Smooth muscle cell (in vitro differentiated cells): Measurements from ENCODE around the gene ZDHHC21. TPM values are rescaled to one million over a fixed set of nuclear protein-coding genes. Genes with fewer than 3 reads are reported as not detected.

Experiments
- DNase-seq: peaks from one replicate; lab custom pipeline; 2025; ENCODE audit not compliant: unreplicated experiment; lab: John Stamatoyannopoulos, UW
- H2AFZ ChIP-seq: fragments of 200-600 bp; sonication (generic); 2 replicates; pipeline ENCODE4 v1.6.0; 2016; ENCODE audit warnings: antibody characterized with exemption, low read depth, mild to moderate bottlenecking
- H3F3A ChIP-seq: fragments of 200-600 bp; sonication (generic); 2 replicates; pipeline ENCODE4 v1.6.0; 2017; ENCODE audit warnings: antibody characterized with exemption, low read depth
- H3K27ac ChIP-seq: fragments of 200-600 bp; sonication (generic); 2 replicates; pipeline ENCODE4 v1.5.1; 2016; ENCODE audit warnings: low read depth, mild to moderate bottlenecking
- H3K27me3 ChIP-seq: fragments of 200-600 bp; sonication (generic); 2 replicates; pipeline ENCODE4 v1.6.1; 2016; ENCODE audit warnings: low read depth, mild to moderate bottlenecking
- H3K36me3 ChIP-seq: fragments of 200-600 bp; sonication (generic); 2 replicates; pipeline ENCODE4 v1.5.1; 2016; ENCODE audit warnings: low read depth
- H3K4me1 ChIP-seq: fragments of 200-600 bp; sonication (generic); 2 replicates; pipeline ENCODE4 v1.5.1; 2016; ENCODE audit warnings: low read depth
- H3K4me2 ChIP-seq: fragments of 200-600 bp; sonication (generic); 2 replicates; pipeline ENCODE4 v1.6.0; 2016; ENCODE audit warnings: mild to moderate bottlenecking
- H3K4me3 ChIP-seq: fragments of 200-600 bp; sonication (generic); 2 replicates; pipeline ENCODE4 v1.5.1; 2016; ENCODE audit warnings: mild to moderate bottlenecking
- H3K79me2 ChIP-seq: fragments of 200-600 bp; sonication (generic); 2 replicates; pipeline ENCODE4 v1.6.0; 2016; ENCODE audit warnings: low read depth, mild to moderate bottlenecking
- H3K9ac ChIP-seq: fragments of 200-600 bp; sonication (generic); 2 replicates; pipeline ENCODE4 v1.6.0; 2016; ENCODE audit warnings: low read depth
- H3K9me3 ChIP-seq: fragments of 200-600 bp; sonication (generic); replicated peaks from 2 replicates; pipeline ENCODE4 v1.5.1; 2016; ENCODE audit warnings: low read depth
- H4K20me1 ChIP-seq: fragments of 200-600 bp; sonication (generic); 2 replicates; pipeline ENCODE4 v1.6.0; 2016; ENCODE audit warnings: low read depth
- WGBS: methylation state at CpG from one replicate; pipeline ENCODE4 v1.1.7; 2016; ENCODE audit warnings: low lambda C conversion rate; 5-methylcytosine and 5-hydroxymethylcytosine counted together
- polyA plus RNA-seq: library from polyadenylated mRNA; unstranded; fragments of >200 nt; fragmentation: Nextera tagmentation; extraction: Ambion mirVana; gene quantifications from 2 replicates; pipeline ENCODE4 v1.2.1, GENCODE V29; 2016
- total RNA-seq: library from RNA; depleted of rRNA; stranded (reverse); fragments of >200 nt; gene quantifications from 2 replicates; pipeline ENCODE4 v1.2.3, GENCODE V29; 2014
- TF ChIP-seq, protein P1 (sequence below): fragments of 200-600 bp; sonication (generic); IDR thresholded peaks from 2 replicates; pipeline ENCODE4 v1.5.1; 2017; ENCODE audit warnings: borderline replicate concordance, mild to moderate bottlenecking, antibody characterized with exemption; ENCODE audit not compliant: insufficient read depth, poor library complexity, severe bottlenecking

The ZDHHC21 gene
- total and polyA plus RNA-seq, 2 experiments from 2014 or later: 1.3 to 9.0 TPM

DNA sequence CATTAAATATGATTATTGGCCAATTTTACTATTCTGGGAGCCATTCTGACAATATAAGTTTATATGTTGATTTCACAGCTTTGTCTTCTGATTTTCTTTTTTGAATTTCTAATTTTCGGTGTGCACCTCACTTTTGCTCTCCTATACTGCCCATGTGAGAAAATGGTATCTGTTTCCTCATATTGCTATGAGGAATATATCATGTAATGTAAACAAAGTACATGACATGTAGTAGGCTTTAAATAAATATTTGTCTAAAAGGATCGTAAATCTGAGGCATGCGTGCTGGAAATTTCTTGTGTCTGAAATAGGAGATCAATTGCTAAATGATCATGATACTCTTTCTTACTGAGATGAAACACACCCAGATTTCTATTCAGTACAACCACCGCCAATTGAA, 119.9 kb downstream of the ZDHHC21 start:
- no peak overlapping the region for H3K9ac ChIP-seq
- H3K36me3 ChIP-seq: no peaks in the 10 kb centered on the region
- no peaks in the 10 kb centered on the region for H3K27me3 ChIP-seq
- H3K9me3 ChIP-seq: peaks cover 3% of the 10 kb centered on the region
- no peak for DNase-seq
- no peaks in the 10 kb centered on the region for H3F3A ChIP-seq
- H3K4me1 ChIP-seq: no peaks in the 10 kb centered on the region
- H3K79me2 ChIP-seq: no peaks in the 10 kb centered on the region
- no peaks in the 10 kb centered on the region for H4K20me1 ChIP-seq
- H3K4me3 ChIP-seq: no peak overlapping the region
- 87% methylated on average over 4 of the region's 4 CpGs for WGBS
- H3K4me2 ChIP-seq: no peak overlapping the region
- TF ChIP-seq, protein P1, sequence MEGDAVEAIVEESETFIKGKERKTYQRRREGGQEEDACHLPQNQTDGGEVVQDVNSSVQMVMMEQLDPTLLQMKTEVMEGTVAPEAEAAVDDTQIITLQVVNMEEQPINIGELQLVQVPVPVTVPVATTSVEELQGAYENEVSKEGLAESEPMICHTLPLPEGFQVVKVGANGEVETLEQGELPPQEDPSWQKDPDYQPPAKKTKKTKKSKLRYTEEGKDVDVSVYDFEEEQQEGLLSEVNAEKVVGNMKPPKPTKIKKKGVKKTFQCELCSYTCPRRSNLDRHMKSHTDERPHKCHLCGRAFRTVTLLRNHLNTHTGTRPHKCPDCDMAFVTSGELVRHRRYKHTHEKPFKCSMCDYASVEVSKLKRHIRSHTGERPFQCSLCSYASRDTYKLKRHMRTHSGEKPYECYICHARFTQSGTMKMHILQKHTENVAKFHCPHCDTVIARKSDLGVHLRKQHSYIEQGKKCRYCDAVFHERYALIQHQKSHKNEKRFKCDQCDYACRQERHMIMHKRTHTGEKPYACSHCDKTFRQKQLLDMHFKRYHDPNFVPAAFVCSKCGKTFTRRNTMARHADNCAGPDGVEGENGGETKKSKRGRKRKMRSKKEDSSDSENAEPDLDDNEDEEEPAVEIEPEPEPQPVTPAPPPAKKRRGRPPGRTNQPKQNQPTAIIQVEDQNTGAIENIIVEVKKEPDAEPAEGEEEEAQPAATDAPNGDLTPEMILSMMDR: no peak
- H3K27ac ChIP-seq: no peak overlapping the region
- no peak overlapping the region for H2AFZ ChIP-seq

DNA sequence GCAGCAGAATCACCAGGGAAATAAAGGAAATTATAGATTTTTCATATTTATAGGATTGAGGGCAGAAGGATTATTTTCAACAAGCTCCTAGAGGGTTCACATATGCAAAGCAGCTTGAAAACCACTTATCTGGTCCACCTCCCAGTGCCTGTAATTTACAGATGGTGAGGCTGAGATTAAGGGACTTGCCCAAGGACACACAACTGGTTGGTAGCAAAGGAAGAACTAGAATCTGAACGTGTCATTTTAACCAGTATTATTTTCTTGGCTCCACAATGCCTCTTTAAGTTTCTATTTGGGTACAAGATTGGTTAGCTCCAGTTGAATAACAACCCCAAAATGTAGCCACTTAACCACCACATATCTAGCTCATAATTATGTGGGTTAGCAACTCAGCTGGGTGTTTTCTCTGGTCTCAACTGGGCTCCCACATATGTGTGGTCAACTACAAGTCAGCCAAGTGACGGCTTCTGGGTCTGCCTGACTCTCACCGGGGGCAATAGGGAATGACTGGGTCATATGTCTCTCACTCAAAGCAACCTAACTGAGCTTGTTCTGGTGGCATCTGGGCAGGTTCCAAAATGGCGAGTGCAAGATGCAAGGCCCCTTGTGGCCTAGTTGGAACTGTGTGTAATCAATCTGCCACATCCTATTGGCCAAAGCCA, 127.7 kb downstream of the ZDHHC21 start:
- Histone ChIP-seq H3F3A (peaks cover 4% of the 10 kb centered on the region), H2AFZ (no peak overlapping the region), H3K9me3 (no peaks in the 10 kb centered on the region), H3K4me1 (peaks cover 6% of the 10 kb centered on the region), H3K36me3 (no peaks in the 10 kb centered on the region), H3K4me2 (no peak overlapping the region), H3K27me3 (no peaks in the 10 kb centered on the region), H3K79me2 (no peaks in the 10 kb centered on the region), H3K4me3 (no peak overlapping the region), H3K27ac (no peak overlapping the region), H3K9ac (no peak overlapping the region), H4K20me1 (no peaks in the 10 kb centered on the region)
- 77% methylated on average over 4 of the region's 4 CpGs for WGBS
- TF ChIP-seq, protein P1: no peak
- no peak for DNase-seq

DNA sequence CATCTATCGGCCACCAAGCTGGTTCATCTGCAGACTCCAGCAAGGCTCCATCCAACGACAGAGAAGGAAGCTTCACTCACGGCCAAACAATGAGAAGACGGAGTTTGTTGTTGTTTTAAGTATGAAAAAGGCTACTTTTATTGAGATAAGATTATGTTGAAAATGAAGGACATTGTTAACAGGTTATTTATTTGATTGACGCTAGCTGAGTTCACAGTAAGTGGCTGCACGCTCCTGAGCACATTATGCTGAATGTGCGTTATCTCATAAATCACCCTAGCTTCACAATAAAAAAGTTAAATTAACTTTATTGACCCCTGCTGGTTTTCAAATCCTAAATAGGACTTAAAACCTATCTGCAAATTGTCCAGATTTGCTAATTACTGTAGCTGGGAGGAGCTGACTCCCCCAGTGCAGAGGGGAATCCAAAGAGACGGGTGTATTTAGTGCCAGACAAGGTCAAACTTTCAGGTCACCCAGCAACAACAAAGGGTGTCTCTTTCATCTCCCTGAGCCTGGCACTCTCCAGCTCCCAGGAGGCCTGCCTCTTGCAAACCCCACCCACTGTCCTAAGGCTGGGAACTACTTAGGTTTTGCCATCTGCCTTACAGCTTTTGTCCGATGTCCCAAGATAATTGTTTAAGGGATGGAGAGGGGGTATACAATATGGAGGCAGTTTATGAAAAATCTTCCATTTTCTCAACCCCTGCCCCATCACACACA, 129.2 kb downstream of the ZDHHC21 start:
- Histone ChIP-seq H3K4me1 (peaks cover 6% of the 10 kb centered on the region), H3K27me3 (no peaks in the 10 kb centered on the region), H3F3A (peaks cover 4% of the 10 kb centered on the region), H3K9me3 (no peaks in the 10 kb centered on the region), H3K4me3 (no peak overlapping the region), H3K79me2 (no peaks in the 10 kb centered on the region), H2AFZ (no peak overlapping the region), H4K20me1 (no peaks in the 10 kb centered on the region), H3K4me2 (no peak overlapping the region), H3K27ac (no peak overlapping the region), H3K36me3 (no peaks in the 10 kb centered on the region), H3K9ac (no peak overlapping the region)
- WGBS: 84% methylated on average over 9 of the region's 9 CpGs
- TF ChIP-seq, protein P1: no peak
- no peak for DNase-seq
